Measurements from ENCODE around the gene IKZF5.

IKZF5 gene

GRCh38 chr10:122997864-122998263 is 10.7 kb downstream of the IKZF5 start:
- TF ChIP-seq EZH2 (IDR thresholded peaks at IDR 0.05; ENCODE audit: borderline replicate concordance, low read length) (no peak), CTCF (IDR thresholded peaks at IDR 0.05; ENCODE audit: low read length) (no peak)
- Histone ChIP-seq H3K27me3 (ENCODE audit: insufficient read depth, low read length) (no peaks in the 10 kb centered on the region), H3K4me2 (ENCODE audit: low read length) (no peak overlapping the region), H3K36me3 (ENCODE audit: insufficient read depth, low read length) (peaks cover 64% of the 10 kb centered on the region), H3K27ac (ENCODE audit: low read depth, low read length, poor library complexity, severe bottlenecking) (no peak overlapping the region), H3K79me2 (ENCODE audit: insufficient read depth, low read length) (peaks cover 30% of the 10 kb centered on the region), H3K4me3 (ENCODE audit: low read depth, low read length, poor library complexity, severe bottlenecking) (no peak overlapping the region), H3K9ac (ENCODE audit: low read length) (no peak overlapping the region), H3F3A (ENCODE audit: insufficient read depth, low read length) (no peaks in the 10 kb centered on the region), H2AFZ (ENCODE audit: low read length) (no peak overlapping the region), H4K20me1 (ENCODE audit: insufficient read depth, low read length) (no peaks in the 10 kb centered on the region), H3K4me1 (ENCODE audit: insufficient read depth, low read length, severe bottlenecking) (peaks cover 3% of the 10 kb centered on the region), H3K9me3 (ENCODE audit: low read length) (no peaks in the 10 kb centered on the region), H3K9me2 (ENCODE audit: low read depth, low read length) (no peaks in the 10 kb centered on the region)

- no peaks in the 10 kb centered on the region; the same call in 1 of the 2 replicates for H3F3A ChIP-seq (ENCODE audit: insufficient read depth, low read length)
- peaks cover 3% of the 10 kb centered on the region for H3K4me1 ChIP-seq (ENCODE audit: insufficient read depth, low read length, severe bottlenecking)
- no peaks in the 10 kb centered on the region for H4K20me1 ChIP-seq (ENCODE audit: insufficient read depth, low read length)
- TF ChIP-seq EZH2 (IDR thresholded peaks at IDR 0.05; ENCODE audit: borderline replicate concordance, low read length) (no peak), CTCF (IDR thresholded peaks at IDR 0.05; ENCODE audit: low read length) (no peak)
- no peak overlapping the region for H2AFZ ChIP-seq (ENCODE audit: low read length)
- no peaks in the 10 kb centered on the region for H3K9me2 ChIP-seq (ENCODE audit: low read depth, low read length)
- peaks cover 67% of the 10 kb centered on the region for H3K36me3 ChIP-seq (ENCODE audit: insufficient read depth, low read length)
- H3K79me2 ChIP-seq (ENCODE audit: insufficient read depth, low read length) = peaks cover 17% of the 10 kb centered on the region
- no peak overlapping the region for H3K9ac ChIP-seq (ENCODE audit: low read length)
- H3K27me3 ChIP-seq (ENCODE audit: insufficient read depth, low read length) = no peaks in the 10 kb centered on the region
- H3K9me3 ChIP-seq (ENCODE audit: low read length) = no peaks in the 10 kb centered on the region
- H3K4me2 ChIP-seq (ENCODE audit: low read length) = no peak overlapping the region
- H3K27ac ChIP-seq (ENCODE audit: low read depth, low read length, poor library complexity, severe bottlenecking) = no peak overlapping the region
- H3K4me3 ChIP-seq (ENCODE audit: low read depth, low read length, poor library complexity, severe bottlenecking) = no peak overlapping the region
Observed at GRCh38 chr10:122995936-122996335, 12.7 kb downstream of the IKZF5 start.

- Histone ChIP-seq H3K9me3 (ENCODE audit: low read length) (no peaks in the 10 kb centered on the region), H3K36me3 (ENCODE audit: insufficient read depth, low read length) (peaks cover 58% of the 10 kb centered on the region), H3K9ac (ENCODE audit: low read length) (no peak overlapping the region), H3K9me2 (ENCODE audit: low read depth, low read length) (no peaks in the 10 kb centered on the region), H2AFZ (ENCODE audit: low read length) (no peak overlapping the region), H3K4me2 (ENCODE audit: low read length) (no peak overlapping the region), H3K27ac (ENCODE audit: low read depth, low read length, poor library complexity, severe bottlenecking) (no peak overlapping the region), H3F3A (ENCODE audit: insufficient read depth, low read length) (no peaks in the 10 kb centered on the region; the same call in 1 of the 2 replicates), H3K4me1 (ENCODE audit: insufficient read depth, low read length, severe bottlenecking) (no peaks in the 10 kb centered on the region), H3K79me2 (ENCODE audit: insufficient read depth, low read length) (peaks cover 3% of the 10 kb centered on the region; the same call in 1 of the 2 replicates), H4K20me1 (ENCODE audit: insufficient read depth, low read length) (no peaks in the 10 kb centered on the region), H3K27me3 (ENCODE audit: insufficient read depth, low read length) (no peaks in the 10 kb centered on the region), H3K4me3 (ENCODE audit: low read depth, low read length, poor library complexity, severe bottlenecking) (no peak overlapping the region)
- TF ChIP-seq CTCF (IDR thresholded peaks at IDR 0.05; ENCODE audit: low read length) (no peak), EZH2 (IDR thresholded peaks at IDR 0.05; ENCODE audit: borderline replicate concordance, low read length) (no peak)
Observed at GRCh38 chr10:122993797-122994336, 14.7 kb downstream of the IKZF5 start.

All from OCI-LY1 (cell line).